K562 (cell line): ENCODE results near the gene CAMK2G. TPM values are rescaled to one million over a fixed set of nuclear protein-coding genes. Genes with fewer than 3 reads are reported as not detected.

Experiments used
- CBX3 ChIP-seq, 2 experiments: IDR thresholded peaks; 1 replicate in 1 of 2; 2 replicates in 1 of 2; pipeline ENCODE4 v1.6.1; 2012; ENCODE audit warnings: inconsistent platforms in 2 of 2, low read length in 2 of 2, borderline replicate concordance in 1 of 2, control low read depth in 1 of 2
- CBX8 ChIP-seq: fragments of 200-600 bp; sonication (generic); IDR thresholded peaks from 2 replicates; pipeline ENCODE4 v1.6.1; 2012; ENCODE audit warnings: borderline replicate concordance, mixed run types, low read depth, mild to moderate bottlenecking, moderate library complexity, mixed read lengths, low read length, control low read depth, inconsistent platforms; ENCODE audit not compliant: poor library complexity, severe bottlenecking; ENCODE audit errors: extremely low read depth
- EGR1 ChIP-seq: fragments of 450-650 bp; conservative IDR thresholded peaks from 2 replicates; pipeline ENCODE4 v1.6.1; 2017; ENCODE audit warnings: mild to moderate bottlenecking
- ELF1 ChIP-seq: fragments of 200-800 bp; sonication (Bioruptor generic); IDR thresholded peaks from 2 replicates; pipeline ENCODE4 v1.6.1; 2016; ENCODE audit warnings: missing genetic modification characterization, missing compliant biosample characterization
- ELK1 ChIP-seq: sonication (generic); formaldehyde crosslinking; IDR thresholded peaks from 2 replicates; pipeline ENCODE4 v1.8.1; 2022; ENCODE audit warnings: missing genetic modification reagents
- ELK3 ChIP-seq: fragments of 450-650 bp; formaldehyde crosslinking; IDR thresholded peaks from 2 replicates; pipeline ENCODE4 v1.4.0; 2020; ENCODE audit warnings: mild to moderate bottlenecking
- ETS1 ChIP-seq: conservative IDR thresholded peaks from 2 replicates; pipeline ENCODE4 v1.6.1; 2011; ENCODE audit warnings: low read depth, mild to moderate bottlenecking, low read length; ENCODE audit not compliant: control insufficient read depth
- HMBOX1 ChIP-seq: sonication (generic); IDR thresholded peaks from 2 replicates; pipeline ENCODE4 v1.6.1; 2016
- IRF2 ChIP-seq: sonication (generic); formaldehyde crosslinking; IDR thresholded peaks from 2 replicates; pipeline ENCODE4 v1.8.1; 2022; ENCODE audit warnings: mild to moderate bottlenecking, missing genetic modification reagents
- KDM5B ChIP-seq: fragments of 200-600 bp; sonication (generic); IDR thresholded peaks from 2 replicates; pipeline ENCODE4 v1.6.1; 2012; ENCODE audit warnings: low read depth, mild to moderate bottlenecking, moderate library complexity, low read length, control low read depth, inconsistent platforms; ENCODE audit not compliant: insufficient replicate concordance
- MAX ChIP-seq: sonication (generic); formaldehyde crosslinking; IDR thresholded peaks from 2 replicates; pipeline ENCODE4 v1.9.0; 2022; ENCODE audit warnings: mild to moderate bottlenecking, missing genetic modification reagents
- MCM3 ChIP-seq: fragments of 450-650 bp; IDR thresholded peaks from 2 replicates; pipeline ENCODE4 v1.6.1; 2016
- MECOM ChIP-seq: fragments of 250-450 bp; sonication (Bioruptor Pico); IDR thresholded peaks from 2 replicates; pipeline ENCODE4 v1.8.0; 2022; ENCODE audit warnings: inconsistent platforms
- MXD1 ChIP-seq: fragments of 250-450 bp; sonication (Bioruptor Pico); IDR thresholded peaks from 2 replicates; pipeline ENCODE4 v1.8.0; 2021; ENCODE audit warnings: borderline replicate concordance, mild to moderate bottlenecking, moderate library complexity; ENCODE audit not compliant: poor library complexity, severe bottlenecking
- MYBL2 ChIP-seq, 2 experiments: fragments of 450-650 bp in 1 of 2; sonication (generic) in 1 of 2; formaldehyde crosslinking in 1 of 2; IDR thresholded peaks; 2 replicates each; pipeline versions ENCODE4 v1.6.1 to v1.8.1; 2017 to 2022; ENCODE audit warnings: borderline replicate concordance in 1 of 2, inconsistent platforms in 1 of 2, low read depth in 1 of 2, mild to moderate bottlenecking in 1 of 2, missing genetic modification reagents in 1 of 2, moderate library complexity in 1 of 2
- TCF7 ChIP-seq: sonication (generic); IDR thresholded peaks from 2 replicates; pipeline ENCODE4 v1.6.1; 2016; ENCODE audit warnings: antibody characterized with exemption, borderline replicate concordance
- ZBTB8A ChIP-seq: fragments of 450-650 bp; IDR thresholded peaks from 2 replicates; pipeline ENCODE4 v1.6.1; 2018; ENCODE audit warnings: mild to moderate bottlenecking, moderate library complexity; ENCODE audit not compliant: partially characterized antibody
- ZC3H4 ChIP-seq: sonication (generic); formaldehyde crosslinking; IDR thresholded peaks from 2 replicates; pipeline ENCODE4 v1.9.0; 2021; ENCODE audit warnings: missing genetic modification reagents, borderline replicate concordance
- ZNF253 ChIP-seq: fragments of 250-450 bp; sonication (Bioruptor Pico); conservative IDR thresholded peaks from 2 replicates; pipeline ENCODE4 v1.6.1; 2021; ENCODE audit warnings: mild to moderate bottlenecking
- ZNF384 ChIP-seq: IDR thresholded peaks from 2 replicates; pipeline ENCODE4 v1.6.1; 2012; ENCODE audit warnings: low read depth, low read length, improper control_type of control experiment
- ZNF778 ChIP-seq: fragments of 450-650 bp; formaldehyde crosslinking; IDR thresholded peaks from 2 replicates; pipeline ENCODE4 v1.4.0; 2020; ENCODE audit warnings: mild to moderate bottlenecking, moderate library complexity
- polyA plus RNA-seq, 8 experiments: library from polyadenylated mRNA; depleted of rRNA in 4 of 8; stranded (reverse) in 5 of 8; unstranded in 3 of 8; fragments of >200 nt; fragmentation: Nextera tagmentation in 2 of 8; fragmentation: Illumina TruSeq in 1 of 8; extraction: Ambion mirVana in 2 of 8; extraction: Trizol in 1 of 8; gene quantifications; 2 replicates each; pipeline versions ENCODE4 v1.2.1 to v1.2.3, GENCODE V29; 2011 to 2014; ENCODE audit warnings: inconsistent platforms in 1 of 8, missing spikeins in 1 of 8
- total RNA-seq, 7 experiments: library from RNA; depleted of rRNA in 6 of 7; stranded (reverse); fragments of >200 nt in 6 of 7; fragmentation: Illumina TruSeq in 2 of 7; extraction: Trizol in 2 of 7; gene quantifications; 2 replicates each; pipeline versions ENCODE4 v1.2.1 to v1.2.3, GENCODE V29; 2011 to 2021; ENCODE audit warnings: low replicate concordance in 1 of 7

Gene CAMK2G
- total and polyA plus RNA-seq, 9 of the 15 experiments (the other 6 are each of a cell fraction or from before 2014, with no cell fraction given) = 9.0 to 37.9 (median 32.6) TPM

- TF ChIP-seq EGR1 (peak; percentile 100), MCM3 (no peak), ZC3H4 (no peak), ELK3 (no peak), IRF2 (CRISPR knock-in tag) (no peak), KDM5B (no peak), MAX (CRISPR knock-in tag) (no peak), MYBL2 (IDR thresholded peaks at IDR 0.05; ENCODE audit: low read depth) (peak; percentile 56; the same call in 1 of the 2 replicates), MYBL2 (CRISPR knock-in tag; IDR thresholded peaks at IDR 0.05; ENCODE audit: borderline replicate concordance) (no peak), TCF7 (no peak), ELK1 (CRISPR knock-in tag) (no peak), ZBTB8A (no peak), CBX3 (IDR thresholded peaks at IDR 0.05; ENCODE audit: borderline replicate concordance in 1 of 2, low read length in 2 of 2) (peak in 1 of 2 experiments; percentile 96; a peak in 2 of 3 replicates), HMBOX1 (peak; percentile 65; the same call in 1 of the 2 replicates), CBX8 (no peak), ZNF384 (peak; percentile 68; the same call in 1 of the 2 replicates), MXD1 (no peak), ETS1 (no peak), ELF1 (no peak; the same call in none of the 2 replicates), ZNF778 (CRISPR knock-in tag) (no peak), ZNF253 (CRISPR knock-in tag) (no peak), MECOM (no peak)
Measured at GRCh38 chr10:73908853-73909539, 34.6 kb upstream of the CAMK2G start (continued).
